WTC11 (cell line): ENCODE results near the gene PHPT1. TPM values are rescaled to one million over a fixed set of nuclear protein-coding genes. Genes with fewer than 3 reads are reported as not detected.

Experiments
- ATAC-seq: fragments of 200-7000 bp; cut with Tn5 transposase; 2 replicates; pipeline ENCODE4 v1.10.0; 2021; ENCODE audit warnings: mild to moderate bottlenecking, moderate library complexity
- CTCF ChIA-PET: fragments of 300-600 bp; sonication (Branson Sonifier 250); formaldehyde crosslinking; loops from one replicate; lab custom pipeline; 2021; ENCODE audit warnings: antibody characterized with exemption; lab: Charles Lee
- POLR2A ChIA-PET: fragments of 350-600 bp; sonication (Branson Sonifier 250); formaldehyde crosslinking; loops from one replicate; lab custom pipeline; 2021; ENCODE audit warnings: antibody characterized with exemption; lab: Charles Lee
- DNase-seq: peaks from one replicate; pipeline ENCODE4 v3.0.0; 2021; ENCODE audit warnings: low spot score
- H3K27ac Mint-ChIP-seq: 2 replicates; pipeline ENCODE4 v1.8.0; 2021; ENCODE audit warnings: mixed read lengths
- H3K27me3 Mint-ChIP-seq: 2 replicates; pipeline ENCODE4 v1.8.0; 2021; ENCODE audit warnings: low read depth, mild to moderate bottlenecking, moderate library complexity, mixed read lengths
- H3K36me3 Mint-ChIP-seq: 2 replicates; pipeline ENCODE4 v1.8.0; 2021; ENCODE audit warnings: mixed read lengths
- H3K4me1 Mint-ChIP-seq: 2 replicates; pipeline ENCODE4 v1.8.0; 2022; ENCODE audit warnings: mixed read lengths
- H3K4me3 Mint-ChIP-seq: 2 replicates; pipeline ENCODE4 v1.8.0; 2021; ENCODE audit warnings: mild to moderate bottlenecking, moderate library complexity, mixed read lengths
- H3K9me3 Mint-ChIP-seq: 2 replicates; pipeline ENCODE4 v1.8.0; 2021; ENCODE audit warnings: mixed read lengths
- FOXP1 ChIP-seq: sonication (generic); formaldehyde crosslinking; IDR thresholded peaks from 2 replicates; pipeline ENCODE4 v1.8.0; 2022; ENCODE audit warnings: missing genetic modification reagents, mild to moderate bottlenecking, moderate library complexity, borderline replicate concordance
- GABPB1 ChIP-seq: sonication (generic); formaldehyde crosslinking; IDR thresholded peaks from 2 replicates; pipeline ENCODE4 v1.8.1; 2023; ENCODE audit warnings: mild to moderate bottlenecking, missing genetic modification reagents
- NR2C2 ChIP-seq: sonication (generic); formaldehyde crosslinking; IDR thresholded peaks from 2 replicates; pipeline ENCODE4 v1.8.0; 2022; ENCODE audit warnings: mild to moderate bottlenecking, missing genetic modification reagents
- OVOL2 ChIP-seq: fragments of 250-450 bp; sonication (Bioruptor Pico); IDR thresholded peaks from 2 replicates; pipeline ENCODE4 v1.9.0; 2021; ENCODE audit warnings: mild to moderate bottlenecking, borderline replicate concordance
- RELA ChIP-seq: sonication (generic); formaldehyde crosslinking; IDR thresholded peaks from 2 replicates; pipeline ENCODE4 v1.8.1; 2022; ENCODE audit warnings: missing genetic modification reagents, mild to moderate bottlenecking, borderline replicate concordance
- SP1 ChIP-seq: sonication (generic); formaldehyde crosslinking; conservative IDR thresholded peaks from 2 replicates; pipeline ENCODE4 v1.8.1; 2022; ENCODE audit warnings: missing genetic modification reagents
- USF2 ChIP-seq: sonication (generic); formaldehyde crosslinking; IDR thresholded peaks from 2 replicates; pipeline ENCODE4 v1.8.1; 2023; ENCODE audit warnings: mild to moderate bottlenecking, missing genetic modification reagents, moderate library complexity
- ZNF219 ChIP-seq: sonication (generic); formaldehyde crosslinking; IDR thresholded peaks from 2 replicates; pipeline ENCODE4 v1.8.0; 2023; ENCODE audit warnings: missing genetic modification reagents, mild to moderate bottlenecking, borderline replicate concordance
- ZNF232 ChIP-seq: sonication (generic); formaldehyde crosslinking; IDR thresholded peaks from 2 replicates; pipeline ENCODE4 v1.8.0; 2022; ENCODE audit warnings: mild to moderate bottlenecking, missing genetic modification reagents
- ZNF317 ChIP-seq: sonication (generic); formaldehyde crosslinking; IDR thresholded peaks from 2 replicates; pipeline ENCODE4 v1.8.1; 2023; ENCODE audit warnings: low read depth, mild to moderate bottlenecking, moderate library complexity, missing genetic modification reagents, borderline replicate concordance
- ZNF423 ChIP-seq: fragments of 250-450 bp; sonication (Bioruptor Pico); IDR thresholded peaks from 2 replicates; pipeline ENCODE4 v2.1.2; 2022; ENCODE audit warnings: mild to moderate bottlenecking, moderate library complexity
- total RNA-seq: library from RNA; stranded (reverse); gene quantifications from 3 replicates; pipeline ENCODE4 v1.2.3, GENCODE V29; 2021
- TF ChIP-seq, protein P1 (sequence below): sonication (generic); formaldehyde crosslinking; IDR thresholded peaks from 2 replicates; pipeline ENCODE4 v1.8.0; 2022; ENCODE audit warnings: mild to moderate bottlenecking, missing genetic modification reagents
- TF ChIP-seq, protein P2 (sequence below): sonication (generic); formaldehyde crosslinking; IDR thresholded peaks from 2 replicates; pipeline ENCODE4 v1.8.1; 2023; ENCODE audit warnings: mild to moderate bottlenecking, missing genetic modification reagents
- TF ChIP-seq, protein P3 (sequence below): sonication (generic); formaldehyde crosslinking; IDR thresholded peaks from 2 replicates; pipeline ENCODE4 v1.8.1; 2022; ENCODE audit warnings: low read depth, mild to moderate bottlenecking, moderate library complexity, missing genetic modification reagents, borderline replicate concordance
- TF ChIP-seq, protein P4 (sequence below): sonication (generic); formaldehyde crosslinking; IDR thresholded peaks from 2 replicates; pipeline ENCODE4 v1.8.0; 2022; ENCODE audit warnings: mild to moderate bottlenecking, missing genetic modification reagents
- TF ChIP-seq, protein P5 (sequence below): sonication (generic); formaldehyde crosslinking; IDR thresholded peaks from 2 replicates; pipeline ENCODE4 v1.8.0; 2023; ENCODE audit warnings: missing genetic modification reagents, mild to moderate bottlenecking, borderline replicate concordance
- TF ChIP-seq, protein P6 (sequence below): sonication (generic); formaldehyde crosslinking; IDR thresholded peaks from 2 replicates; pipeline ENCODE4 v1.8.1; 2023; ENCODE audit warnings: mild to moderate bottlenecking, moderate library complexity, missing genetic modification reagents

The PHPT1 gene
- total RNA-seq, 1 experiment from 2014 or later: 138 TPM

- peak; percentile 74; the same call in 1 of the 2 replicates for TF ChIP-seq FOXP1 (CRISPR knock-in tag)
- TF ChIP-seq, protein P1, sequence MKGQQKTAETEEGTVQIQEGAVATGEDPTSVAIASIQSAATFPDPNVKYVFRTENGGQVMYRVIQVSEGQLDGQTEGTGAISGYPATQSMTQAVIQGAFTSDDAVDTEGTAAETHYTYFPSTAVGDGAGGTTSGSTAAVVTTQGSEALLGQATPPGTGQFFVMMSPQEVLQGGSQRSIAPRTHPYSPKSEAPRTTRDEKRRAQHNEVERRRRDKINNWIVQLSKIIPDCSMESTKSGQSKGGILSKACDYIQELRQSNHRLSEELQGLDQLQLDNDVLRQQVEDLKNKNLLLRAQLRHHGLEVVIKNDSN (CRISPR knock-in tag): peak; percentile 53; the same call in 1 of the 2 replicates
- TF ChIP-seq OVOL2 (CRISPR knock-in tag): no peak
- peak; percentile 78 for TF ChIP-seq SP1 (CRISPR knock-in tag)
- TF ChIP-seq, protein P2, sequence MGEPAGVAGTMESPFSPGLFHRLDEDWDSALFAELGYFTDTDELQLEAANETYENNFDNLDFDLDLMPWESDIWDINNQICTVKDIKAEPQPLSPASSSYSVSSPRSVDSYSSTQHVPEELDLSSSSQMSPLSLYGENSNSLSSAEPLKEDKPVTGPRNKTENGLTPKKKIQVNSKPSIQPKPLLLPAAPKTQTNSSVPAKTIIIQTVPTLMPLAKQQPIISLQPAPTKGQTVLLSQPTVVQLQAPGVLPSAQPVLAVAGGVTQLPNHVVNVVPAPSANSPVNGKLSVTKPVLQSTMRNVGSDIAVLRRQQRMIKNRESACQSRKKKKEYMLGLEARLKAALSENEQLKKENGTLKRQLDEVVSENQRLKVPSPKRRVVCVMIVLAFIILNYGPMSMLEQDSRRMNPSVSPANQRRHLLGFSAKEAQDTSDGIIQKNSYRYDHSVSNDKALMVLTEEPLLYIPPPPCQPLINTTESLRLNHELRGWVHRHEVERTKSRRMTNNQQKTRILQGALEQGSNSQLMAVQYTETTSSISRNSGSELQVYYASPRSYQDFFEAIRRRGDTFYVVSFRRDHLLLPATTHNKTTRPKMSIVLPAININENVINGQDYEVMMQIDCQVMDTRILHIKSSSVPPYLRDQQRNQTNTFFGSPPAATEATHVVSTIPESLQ (CRISPR knock-in tag): no peak
- peak; percentile 39; the same call in 1 of the 2 replicates for TF ChIP-seq GABPB1 (CRISPR knock-in tag)
- no peak for TF ChIP-seq ZNF317 (CRISPR knock-in tag)
These were observed 36.9 kb downstream of the PHPT1 start, which contains the start of gene TRAF2 (continued) for GRCh38 chr9:136885950-136886578.

GRCh38 chr9:136886610-136887597, 37.7 kb downstream of the PHPT1 start:
- H3K9me3 Mint-ChIP-seq: no peaks in the 10 kb centered on the region
- peak overlapping the region; percentile 75 for H3K4me3 Mint-ChIP-seq
- TF ChIP-seq USF2 (CRISPR knock-in tag) (no peak; the same call in 1 of the 2 replicates), NR2C2 (peak; percentile 55; the same call in 1 of the 2 replicates), ZNF219 (CRISPR knock-in tag) (no peak), ZNF423 (CRISPR knock-in tag) (no peak), ZNF232 (CRISPR knock-in tag) (0 out of 2 replicates have a peak, but pooled peaks have one; percentile 56), RELA (CRISPR knock-in tag) (0 out of 2 replicates have a peak, but pooled peaks have one; percentile 35)
- TF ChIP-seq, protein P3, sequence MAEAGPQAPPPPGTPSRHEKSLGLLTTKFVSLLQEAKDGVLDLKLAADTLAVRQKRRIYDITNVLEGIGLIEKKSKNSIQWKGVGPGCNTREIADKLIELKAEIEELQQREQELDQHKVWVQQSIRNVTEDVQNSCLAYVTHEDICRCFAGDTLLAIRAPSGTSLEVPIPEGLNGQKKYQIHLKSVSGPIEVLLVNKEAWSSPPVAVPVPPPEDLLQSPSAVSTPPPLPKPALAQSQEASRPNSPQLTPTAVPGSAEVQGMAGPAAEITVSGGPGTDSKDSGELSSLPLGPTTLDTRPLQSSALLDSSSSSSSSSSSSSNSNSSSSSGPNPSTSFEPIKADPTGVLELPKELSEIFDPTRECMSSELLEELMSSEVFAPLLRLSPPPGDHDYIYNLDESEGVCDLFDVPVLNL (CRISPR knock-in tag): peak; percentile 68
- TF ChIP-seq, protein P4, sequence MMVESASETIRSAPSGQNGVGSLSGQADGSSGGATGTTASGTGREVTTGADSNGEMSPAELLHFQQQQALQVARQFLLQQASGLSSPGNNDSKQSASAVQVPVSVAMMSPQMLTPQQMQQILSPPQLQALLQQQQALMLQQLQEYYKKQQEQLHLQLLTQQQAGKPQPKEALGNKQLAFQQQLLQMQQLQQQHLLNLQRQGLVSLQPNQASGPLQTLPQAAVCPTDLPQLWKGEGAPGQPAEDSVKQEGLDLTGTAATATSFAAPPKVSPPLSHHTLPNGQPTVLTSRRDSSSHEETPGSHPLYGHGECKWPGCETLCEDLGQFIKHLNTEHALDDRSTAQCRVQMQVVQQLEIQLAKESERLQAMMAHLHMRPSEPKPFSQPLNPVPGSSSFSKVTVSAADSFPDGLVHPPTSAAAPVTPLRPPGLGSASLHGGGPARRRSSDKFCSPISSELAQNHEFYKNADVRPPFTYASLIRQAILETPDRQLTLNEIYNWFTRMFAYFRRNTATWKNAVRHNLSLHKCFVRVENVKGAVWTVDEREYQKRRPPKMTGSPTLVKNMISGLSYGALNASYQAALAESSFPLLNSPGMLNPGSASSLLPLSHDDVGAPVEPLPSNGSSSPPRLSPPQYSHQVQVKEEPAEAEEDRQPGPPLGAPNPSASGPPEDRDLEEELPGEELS (CRISPR knock-in tag): peak; percentile 65; the same call in 1 of the 2 replicates
- TF ChIP-seq, protein P5, sequence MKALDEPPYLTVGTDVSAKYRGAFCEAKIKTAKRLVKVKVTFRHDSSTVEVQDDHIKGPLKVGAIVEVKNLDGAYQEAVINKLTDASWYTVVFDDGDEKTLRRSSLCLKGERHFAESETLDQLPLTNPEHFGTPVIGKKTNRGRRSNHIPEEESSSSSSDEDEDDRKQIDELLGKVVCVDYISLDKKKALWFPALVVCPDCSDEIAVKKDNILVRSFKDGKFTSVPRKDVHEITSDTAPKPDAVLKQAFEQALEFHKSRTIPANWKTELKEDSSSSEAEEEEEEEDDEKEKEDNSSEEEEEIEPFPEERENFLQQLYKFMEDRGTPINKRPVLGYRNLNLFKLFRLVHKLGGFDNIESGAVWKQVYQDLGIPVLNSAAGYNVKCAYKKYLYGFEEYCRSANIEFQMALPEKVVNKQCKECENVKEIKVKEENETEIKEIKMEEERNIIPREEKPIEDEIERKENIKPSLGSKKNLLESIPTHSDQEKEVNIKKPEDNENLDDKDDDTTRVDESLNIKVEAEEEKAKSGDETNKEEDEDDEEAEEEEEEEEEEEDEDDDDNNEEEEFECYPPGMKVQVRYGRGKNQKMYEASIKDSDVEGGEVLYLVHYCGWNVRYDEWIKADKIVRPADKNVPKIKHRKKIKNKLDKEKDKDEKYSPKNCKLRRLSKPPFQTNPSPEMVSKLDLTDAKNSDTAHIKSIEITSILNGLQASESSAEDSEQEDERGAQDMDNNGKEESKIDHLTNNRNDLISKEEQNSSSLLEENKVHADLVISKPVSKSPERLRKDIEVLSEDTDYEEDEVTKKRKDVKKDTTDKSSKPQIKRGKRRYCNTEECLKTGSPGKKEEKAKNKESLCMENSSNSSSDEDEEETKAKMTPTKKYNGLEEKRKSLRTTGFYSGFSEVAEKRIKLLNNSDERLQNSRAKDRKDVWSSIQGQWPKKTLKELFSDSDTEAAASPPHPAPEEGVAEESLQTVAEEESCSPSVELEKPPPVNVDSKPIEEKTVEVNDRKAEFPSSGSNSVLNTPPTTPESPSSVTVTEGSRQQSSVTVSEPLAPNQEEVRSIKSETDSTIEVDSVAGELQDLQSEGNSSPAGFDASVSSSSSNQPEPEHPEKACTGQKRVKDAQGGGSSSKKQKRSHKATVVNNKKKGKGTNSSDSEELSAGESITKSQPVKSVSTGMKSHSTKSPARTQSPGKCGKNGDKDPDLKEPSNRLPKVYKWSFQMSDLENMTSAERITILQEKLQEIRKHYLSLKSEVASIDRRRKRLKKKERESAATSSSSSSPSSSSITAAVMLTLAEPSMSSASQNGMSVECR: 0 out of 2 replicates have a peak, but pooled peaks have one; percentile 17
- TF ChIP-seq, protein P6, sequence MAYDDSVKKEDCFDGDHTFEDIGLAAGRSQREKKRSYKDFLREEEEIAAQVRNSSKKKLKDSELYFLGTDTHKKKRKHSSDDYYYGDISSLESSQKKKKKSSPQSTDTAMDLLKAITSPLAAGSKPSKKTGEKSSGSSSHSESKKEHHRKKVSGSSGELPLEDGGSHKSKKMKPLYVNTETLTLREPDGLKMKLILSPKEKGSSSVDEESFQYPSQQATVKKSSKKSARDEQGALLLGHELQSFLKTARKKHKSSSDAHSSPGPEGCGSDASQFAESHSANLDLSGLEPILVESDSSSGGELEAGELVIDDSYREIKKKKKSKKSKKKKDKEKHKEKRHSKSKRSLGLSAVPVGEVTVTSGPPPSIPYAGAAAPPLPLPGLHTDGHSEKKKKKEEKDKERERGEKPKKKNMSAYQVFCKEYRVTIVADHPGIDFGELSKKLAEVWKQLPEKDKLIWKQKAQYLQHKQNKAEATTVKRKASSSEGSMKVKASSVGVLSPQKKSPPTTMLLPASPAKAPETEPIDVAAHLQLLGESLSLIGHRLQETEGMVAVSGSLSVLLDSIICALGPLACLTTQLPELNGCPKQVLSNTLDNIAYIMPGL (CRISPR knock-in tag): peak; percentile 68; the same call in 1 of the 2 replicates
- DNase-seq (peak; percentile 70), ATAC-seq (peak; percentile 42)
- H3K36me3 Mint-ChIP-seq: no peaks in the 10 kb centered on the region
- ChIA-PET POLR2A (interaction anchor here (1.3 kb wide), 1 partner anchor 40 kb away, joined by 4 read pairs; no protein-coding TSS in a partner anchor), CTCF (interaction anchor here (0.5 to 2.9 kb wide), 9 partner anchors 40 to 264 kb away, joined by 3 to 16 read pairs (median 4); partner anchors contain the start of gene AJM1)
- peak overlapping the region; percentile 60; the same call in 1 of the 2 replicates for H3K27ac Mint-ChIP-seq
- no peaks in the 10 kb centered on the region for H3K27me3 Mint-ChIP-seq
- H3K4me1 Mint-ChIP-seq: peaks cover 9% of the 10 kb centered on the region
